Measurements from ENCODE around the gene DNAI1. TPM values are rescaled to one million over a fixed set of nuclear protein-coding genes. Genes with fewer than 3 reads are reported as not detected.

Gene DNAI1
- total RNA-seq, 1 donor: not detected

GRCh38 chr9:34508463-34508862 lies 49.9 kb downstream of the DNAI1 start:
- TF ChIP-seq, protein P1, sequence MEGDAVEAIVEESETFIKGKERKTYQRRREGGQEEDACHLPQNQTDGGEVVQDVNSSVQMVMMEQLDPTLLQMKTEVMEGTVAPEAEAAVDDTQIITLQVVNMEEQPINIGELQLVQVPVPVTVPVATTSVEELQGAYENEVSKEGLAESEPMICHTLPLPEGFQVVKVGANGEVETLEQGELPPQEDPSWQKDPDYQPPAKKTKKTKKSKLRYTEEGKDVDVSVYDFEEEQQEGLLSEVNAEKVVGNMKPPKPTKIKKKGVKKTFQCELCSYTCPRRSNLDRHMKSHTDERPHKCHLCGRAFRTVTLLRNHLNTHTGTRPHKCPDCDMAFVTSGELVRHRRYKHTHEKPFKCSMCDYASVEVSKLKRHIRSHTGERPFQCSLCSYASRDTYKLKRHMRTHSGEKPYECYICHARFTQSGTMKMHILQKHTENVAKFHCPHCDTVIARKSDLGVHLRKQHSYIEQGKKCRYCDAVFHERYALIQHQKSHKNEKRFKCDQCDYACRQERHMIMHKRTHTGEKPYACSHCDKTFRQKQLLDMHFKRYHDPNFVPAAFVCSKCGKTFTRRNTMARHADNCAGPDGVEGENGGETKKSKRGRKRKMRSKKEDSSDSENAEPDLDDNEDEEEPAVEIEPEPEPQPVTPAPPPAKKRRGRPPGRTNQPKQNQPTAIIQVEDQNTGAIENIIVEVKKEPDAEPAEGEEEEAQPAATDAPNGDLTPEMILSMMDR (IDR thresholded peaks at IDR 0.05; ENCODE audit: insufficient read depth, low read length): no peak
- no peak overlapping the region for H3K4me3 ChIP-seq (ENCODE audit: low read depth, low read length)
- no peak for DNase-seq (ENCODE audit: low read depth)

- no peak overlapping the region for H3K4me3 ChIP-seq (ENCODE audit: low read depth, low read length)
- no peak for DNase-seq (ENCODE audit: low read depth)
- TF ChIP-seq, protein P1 (IDR thresholded peaks at IDR 0.05; ENCODE audit: insufficient read depth, low read length): no peak
These were observed 50.3 kb downstream of the DNAI1 start for GRCh38 chr9:34508951-34509350.

- no peak for DNase-seq (ENCODE audit: low read depth)
- TF ChIP-seq, protein P1 (IDR thresholded peaks at IDR 0.05; ENCODE audit: insufficient read depth, low read length): no peak
- no peak overlapping the region for H3K4me3 ChIP-seq (ENCODE audit: low read depth, low read length)
These were observed 52.2 kb downstream of the DNAI1 start for GRCh38 chr9:34510497-34511468.

DNA sequence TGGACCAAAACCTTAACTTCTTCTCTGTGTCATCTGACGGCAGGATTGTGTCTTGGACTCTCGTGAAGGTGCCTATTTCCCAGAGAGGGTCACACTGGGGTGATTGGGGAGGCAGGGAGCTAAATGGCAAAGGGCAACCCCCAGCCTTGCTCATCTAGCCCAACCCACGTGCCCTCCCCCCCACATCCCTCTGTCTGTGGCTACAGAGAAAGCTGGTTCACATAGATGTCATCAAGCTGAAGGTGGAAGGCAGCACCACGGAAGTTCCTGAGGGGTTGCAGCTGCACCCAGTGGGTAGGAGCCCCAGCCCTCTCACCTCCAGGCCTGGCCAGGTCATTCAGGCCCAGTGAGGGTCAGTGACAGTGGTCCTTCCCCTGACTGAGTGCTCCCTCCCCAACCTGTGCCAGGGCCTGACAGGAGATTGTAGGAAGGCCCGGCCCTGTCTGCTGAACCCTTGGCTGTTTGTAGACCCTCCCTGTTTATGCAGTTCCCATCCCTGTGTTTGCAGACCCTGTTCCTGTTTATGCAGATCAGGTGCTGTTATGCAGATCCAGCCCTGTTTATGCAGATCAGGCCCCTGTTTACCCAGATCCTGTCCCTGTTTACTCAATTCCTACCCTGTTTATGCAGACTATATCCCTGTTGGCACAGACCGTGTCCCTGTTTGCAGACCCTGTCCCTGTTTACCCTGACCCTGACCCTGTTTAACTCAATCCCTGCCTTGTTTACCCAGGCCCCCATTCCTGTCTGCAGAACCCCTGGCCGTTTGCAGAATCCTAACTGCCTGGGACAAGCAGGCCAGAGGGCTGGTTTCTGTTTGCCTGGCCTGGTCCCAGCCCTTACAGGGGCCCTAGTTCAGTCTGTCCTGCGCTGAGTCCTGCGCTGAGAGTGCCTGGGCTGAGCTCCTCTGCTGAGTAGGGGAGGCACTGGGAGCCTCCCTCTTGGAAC lies 53.8 kb downstream of the DNAI1 start:
- no peak overlapping the region for H3K4me3 ChIP-seq (ENCODE audit: low read depth, low read length)
- DNase-seq (ENCODE audit: low read depth): no peak
- TF ChIP-seq, protein P1 (IDR thresholded peaks at IDR 0.05; ENCODE audit: insufficient read depth, low read length): no peak

GRCh38 chr9:34513567-34514214 lies 55.1 kb downstream of the DNAI1 start:
- DNase-seq (ENCODE audit: low read depth): peak; percentile 21
- H3K4me3 ChIP-seq (ENCODE audit: low read depth, low read length): no peak overlapping the region
- TF ChIP-seq, protein P1 (IDR thresholded peaks at IDR 0.05; ENCODE audit: insufficient read depth, low read length): no peak

DNA sequence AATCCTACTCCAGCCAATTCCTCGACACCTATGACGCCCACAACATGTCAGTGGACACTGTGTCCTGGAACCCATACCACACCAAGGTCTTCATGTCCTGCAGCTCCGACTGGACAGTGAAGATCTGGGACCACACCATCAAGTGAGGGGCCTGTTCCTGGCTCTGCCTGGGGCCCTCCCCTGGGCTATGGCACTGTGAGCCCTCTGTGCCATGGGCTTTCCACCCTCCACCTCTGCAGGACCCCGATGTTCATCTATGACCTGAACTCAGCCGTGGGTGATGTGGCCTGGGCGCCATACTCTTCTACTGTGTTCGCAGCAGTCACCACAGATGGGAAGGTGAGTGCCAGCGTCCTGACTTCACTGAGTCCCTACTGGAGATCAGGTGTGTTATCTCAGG lies 55.8 kb downstream of the DNAI1 start:
- TF ChIP-seq, protein P1 (IDR thresholded peaks at IDR 0.05; ENCODE audit: insufficient read depth, low read length): no peak
- no peak overlapping the region for H3K4me3 ChIP-seq (ENCODE audit: low read depth, low read length)
- no peak for DNase-seq (ENCODE audit: low read depth)

Measured in fibroblast of the aortic adventitia (primary cell).